GM23338 (cell line): ENCODE measurements around the gene INPP5D. TPM values are rescaled to one million over a fixed set of nuclear protein-coding genes. Genes with fewer than 3 reads are reported as not detected.

Source experiments
- ATAC-seq: fragments of 200-7000 bp; cut with Tn5 transposase; 3 replicates; pipeline ENCODE4 v1.9.1; 2020
- DNase-seq: peaks from one replicate; pipeline ENCODE4 v3.0.0-alpha.2; 2015; ENCODE audit warnings: low spot score
- H2AFZ ChIP-seq: fragments of 200-600 bp; sonication (generic); 2 replicates; pipeline ENCODE4 v1.8.0; 2016; ENCODE audit warnings: antibody characterized with exemption, mild to moderate bottlenecking, moderate library complexity
- H3F3A ChIP-seq: fragments of 200-600 bp; sonication (generic); replicated peaks from 2 replicates; pipeline ENCODE4 v1.8.0; 2017; ENCODE audit warnings: antibody characterized with exemption, mixed run types, low read depth
- H3K27ac ChIP-seq: fragments of 200-600 bp; sonication (generic); 2 replicates; pipeline ENCODE4 v1.6.1; 2016; ENCODE audit warnings: low read depth
- H3K27me3 ChIP-seq: fragments of 200-600 bp; sonication (generic); 2 replicates; pipeline ENCODE4 v1.8.0; 2016; ENCODE audit warnings: mild to moderate bottlenecking, mixed run types, moderate library complexity; ENCODE audit not compliant: insufficient read depth
- H3K36me3 ChIP-seq: fragments of 200-600 bp; sonication (generic); 2 replicates; pipeline ENCODE4 v1.8.0; 2016; ENCODE audit warnings: mild to moderate bottlenecking; ENCODE audit not compliant: insufficient read depth
- H3K4me1 ChIP-seq: fragments of 200-600 bp; sonication (generic); 2 replicates; pipeline ENCODE4 v1.8.0; 2016; ENCODE audit warnings: mild to moderate bottlenecking, moderate library complexity; ENCODE audit not compliant: insufficient read depth
- H3K4me2 ChIP-seq: fragments of 200-600 bp; sonication (generic); 2 replicates; pipeline ENCODE4 v1.7.1; 2017; ENCODE audit warnings: mixed run types
- H3K4me3 ChIP-seq: fragments of 200-600 bp; sonication (generic); 2 replicates; pipeline ENCODE4 v1.6.1; 2016; ENCODE audit warnings: mixed run types
- H3K79me2 ChIP-seq: fragments of 200-600 bp; sonication (generic); replicated peaks from 2 replicates; pipeline ENCODE4 v1.8.0; 2017; ENCODE audit warnings: mild to moderate bottlenecking; ENCODE audit not compliant: insufficient read depth
- H3K9me2 ChIP-seq: fragments of 200-600 bp; sonication (generic); 2 replicates; pipeline ENCODE4 v1.8.0; 2017; ENCODE audit not compliant: insufficient read depth
- H4K20me1 ChIP-seq: fragments of 200-600 bp; sonication (generic); replicated peaks from 2 replicates; pipeline ENCODE4 v1.8.0; 2017; ENCODE audit warnings: mild to moderate bottlenecking; ENCODE audit not compliant: insufficient read depth
- H3K27ac Mint-ChIP-seq: 2 replicates; pipeline ENCODE4 v1.8.0; 2020; ENCODE audit warnings: inconsistent platforms, mild to moderate bottlenecking, moderate library complexity, mixed read lengths
- H3K27me3 Mint-ChIP-seq: 3 replicates; pipeline ENCODE4 v1.8.0; 2022; ENCODE audit warnings: low read depth, mild to moderate bottlenecking, moderate library complexity, mixed read lengths, inconsistent platforms; ENCODE audit not compliant: insufficient read depth, poor library complexity
- H3K36me3 Mint-ChIP-seq: 3 replicates; pipeline ENCODE4 v1.8.0; 2021; ENCODE audit warnings: low read depth, mild to moderate bottlenecking, inconsistent platforms, moderate library complexity, mixed read lengths
- H3K4me1 Mint-ChIP-seq: 3 replicates; pipeline ENCODE4 v1.8.0; 2020; ENCODE audit warnings: mild to moderate bottlenecking, inconsistent platforms, mixed read lengths
- H3K4me3 Mint-ChIP-seq: 3 replicates; pipeline ENCODE4 v1.8.0; 2021; ENCODE audit warnings: moderate library complexity, mild to moderate bottlenecking, inconsistent platforms, mixed read lengths
- H3K9me3 Mint-ChIP-seq: 3 replicates; pipeline ENCODE4 v1.8.0; 2020; ENCODE audit warnings: moderate library complexity, mild to moderate bottlenecking, inconsistent platforms, mixed read lengths
- CREB1 ChIP-seq: fragments of 250-450 bp; sonication (Bioruptor Pico); IDR thresholded peaks from 2 replicates; pipeline ENCODE4 v1.5.0; 2020; ENCODE audit warnings: low read depth, mild to moderate bottlenecking, moderate library complexity
- CTCF ChIP-seq, 2 experiments: fragments of 200-600 bp in 1 of 2; sonication (generic) in 1 of 2; conservative IDR thresholded peaks; 2 replicates each; pipeline versions ENCODE4 v1.5.1 to v1.6.1; 2016 to 2017; ENCODE audit warnings: antibody characterized with exemption in 2 of 2, low read depth in 2 of 2, mild to moderate bottlenecking in 2 of 2, moderate library complexity in 1 of 2
- ETS1 ChIP-seq: IDR thresholded peaks from 2 replicates; pipeline ENCODE4 v1.6.1; 2016; ENCODE audit warnings: antibody characterized with exemption
- EZH2 ChIP-seq: fragments of 200-600 bp; sonication (generic); IDR thresholded peaks from one replicate; pipeline ENCODE4 v1.8.0; 2017; ENCODE audit warnings: antibody characterized with exemption, mild to moderate bottlenecking, low read depth; ENCODE audit not compliant: unreplicated experiment
- EZH2phosphoT487 ChIP-seq: fragments of 200-600 bp; sonication (generic); IDR thresholded peaks from one replicate; pipeline ENCODE4 v1.8.1; 2018; ENCODE audit warnings: antibody characterized with exemption; ENCODE audit not compliant: unreplicated experiment
- JUNB ChIP-seq: IDR thresholded peaks from one replicate; pipeline ENCODE4 v1.6.1; 2016; ENCODE audit warnings: antibody characterized with exemption; ENCODE audit not compliant: unreplicated experiment
- NANOG ChIP-seq: IDR thresholded peaks from 2 replicates; pipeline ENCODE4 v1.6.1; 2016; ENCODE audit warnings: antibody characterized with exemption, borderline replicate concordance
- POLR2AphosphoS5 ChIP-seq: IDR thresholded peaks from 2 replicates; pipeline ENCODE4 v1.6.1; 2016; ENCODE audit warnings: antibody characterized with exemption, low read depth
- REST ChIP-seq: IDR thresholded peaks from one replicate; pipeline ENCODE4 v1.6.1; 2018; ENCODE audit warnings: antibody characterized with exemption; ENCODE audit not compliant: unreplicated experiment
- STAT1 ChIP-seq: IDR thresholded peaks from one replicate; pipeline ENCODE4 v1.6.1; 2016; ENCODE audit warnings: antibody characterized with exemption; ENCODE audit not compliant: unreplicated experiment
- ZNF114 ChIP-seq: fragments of 250-450 bp; sonication (Bioruptor Pico); IDR thresholded peaks from 2 replicates; pipeline ENCODE4 v1.5.0; 2020; ENCODE audit warnings: mild to moderate bottlenecking, moderate library complexity
- ZNF331 ChIP-seq: fragments of 250-450 bp; sonication (Bioruptor Pico); IDR thresholded peaks from 2 replicates; pipeline ENCODE4 v1.5.0; 2020; ENCODE audit warnings: low read depth, mild to moderate bottlenecking, moderate library complexity
- ZNF462 ChIP-seq: fragments of 250-450 bp; sonication (Bioruptor Pico); IDR thresholded peaks from 2 replicates; pipeline ENCODE4 v1.5.0; 2020; ENCODE audit warnings: mild to moderate bottlenecking, moderate library complexity
- polyA plus RNA-seq: library from polyadenylated mRNA; unstranded; fragments of >200 nt; fragmentation: Nextera tagmentation; extraction: Ambion mirVana; gene quantifications from 2 replicates; pipeline ENCODE4 v1.2.1, GENCODE V29; 2016
- total RNA-seq: library from RNA; depleted of rRNA; stranded (reverse); fragments of >200 nt; shearing (Covaris generic); gene quantifications from 2 replicates; pipeline ENCODE4 v1.2.3, GENCODE V29; 2014

Gene INPP5D
- total and polyA plus RNA-seq, 2 experiments from 2014 or later = 6.6 to 8.3 TPM

GRCh38 chr2:233184669-233185068, 124.5 kb downstream of the INPP5D start:
- no peaks in the 10 kb centered on the region for H3K4me1 ChIP-seq
- no peak for TF ChIP-seq NANOG
- TF ChIP-seq JUNB = no peak
- no peak for TF ChIP-seq CREB1
- no peak for TF ChIP-seq STAT1
- TF ChIP-seq ZNF331 (CRISPR knock-in tag) = no peak
- no peak for TF ChIP-seq ETS1
- no peak for TF ChIP-seq CTCF (conservative IDR thresholded peaks at IDR 0.05; ENCODE audit: low read depth in 2 of 2)
- TF ChIP-seq REST = no peak
- no peak for TF ChIP-seq EZH2
- TF ChIP-seq ZNF462 (CRISPR knock-in tag) = no peak
- no peak for TF ChIP-seq ZNF114
- no peak for TF ChIP-seq POLR2AphosphoS5
- no peak for TF ChIP-seq EZH2phosphoT487
- Mint-ChIP-seq H3K4me1 (peaks cover 12% of the 10 kb centered on the region), H3K9me3 (peaks cover 12% of the 10 kb centered on the region), H3K27ac (no peak overlapping the region), H3K4me3 (no peak overlapping the region), H3K27me3 (peaks cover 2% of the 10 kb centered on the region), H3K36me3 (peaks cover 22% of the 10 kb centered on the region)
- no peak overlapping the region for H2AFZ ChIP-seq
- no peak overlapping the region for H3K27ac ChIP-seq
- no peaks in the 10 kb centered on the region for H3F3A ChIP-seq
- no peaks in the 10 kb centered on the region for H4K20me1 ChIP-seq
- H3K4me3 ChIP-seq = no peak overlapping the region
- no peak overlapping the region for H3K4me2 ChIP-seq
- H3K79me2 ChIP-seq = no peaks in the 10 kb centered on the region
- DNase-seq (no peak), ATAC-seq (no peak)
- H3K9me2 ChIP-seq = no peaks in the 10 kb centered on the region
- no peaks in the 10 kb centered on the region for H3K27me3 ChIP-seq
- H3K36me3 ChIP-seq = no peaks in the 10 kb centered on the region; the same call in 1 of the 2 replicates
